Coronary artery (tissue), 2 donors: ENCODE data around the gene CTTN.

Experiments
- DNase-seq: peaks from one replicate; pipeline ENCODE4 v3.0.0-alpha.2; 2017; ENCODE audit warnings: low spot score
- H3K27ac ChIP-seq, 2 donors: fragments of 200-600 bp; sonication (generic); one replicate each; pipeline ENCODE4 v1.5.1; 2016 to 2019
- H3K4me3 ChIP-seq: fragments of 200-600 bp; sonication (generic); 2 replicates; pipeline ENCODE4 v1.5.1; 2016; ENCODE audit warnings: mild to moderate bottlenecking, moderate library complexity
- CTCF ChIP-seq: fragments of 200-600 bp; sonication (generic); IDR thresholded peaks from one replicate; pipeline ENCODE4 v1.5.1; 2019; ENCODE audit warnings: antibody characterized with exemption

CTTN gene

GRCh38 chr11:70377645-70378044 lies 20.7 kb upstream of the CTTN start:
- Histone ChIP-seq H3K27ac (no peak overlapping the region), H3K4me3 (no peak overlapping the region)
- DNase-seq: no peak
- TF ChIP-seq CTCF: no peak

GRCh38 chr11:70378506-70379134 lies 19.7 kb upstream of the CTTN start:
- Histone ChIP-seq H3K27ac (no peak overlapping the region), H3K4me3 (no peak overlapping the region)
- no peak for TF ChIP-seq CTCF
- DNase-seq: no peak

GRCh38 chr11:70381350-70381749 lies 17.0 kb upstream of the CTTN start:
- H3K27ac ChIP-seq: no peak overlapping the region
- TF ChIP-seq CTCF: no peak
- H3K4me3 ChIP-seq: no peak overlapping the region
- no peak for DNase-seq

GRCh38 chr11:70381872-70382861 lies 16.2 kb upstream of the CTTN start:
- no peak for TF ChIP-seq CTCF
- Histone ChIP-seq H3K27ac (peak overlapping the region; percentile 8 to 65), H3K4me3 (no peak overlapping the region)
- no peak for DNase-seq

GRCh38 chr11:70383664-70384565 lies 14.4 kb upstream of the CTTN start:
- no peak overlapping the region for H3K27ac ChIP-seq

More at GRCh38 chr11:70383664-70384565, 14.4 kb upstream of the CTTN start:
- TF ChIP-seq CTCF: no peak
- DNase-seq: no peak
- H3K4me3 ChIP-seq: no peak overlapping the region
